Tibial artery (tissue), 4 donors: ENCODE results near the gene KAT2B.

Experiments
- DNase-seq, 2 donors: peaks; one replicate each; pipeline ENCODE4 v3.0.0-alpha.2; 2019
- H3K27ac ChIP-seq, 2 donors: fragments of 200-600 bp; sonication (generic) in 1 of 2; 1 replicate in 1 of 2; 2 replicates in 1 of 2; pipeline ENCODE4 v1.5.1; 2018 to 2019; ENCODE audit warnings: mild to moderate bottlenecking in 1 of 2
- H3K27me3 ChIP-seq, 2 donors: fragments of 200-600 bp; sonication (generic) in 1 of 2; one replicate each; pipeline versions ENCODE4 v1.5.1 to v1.6.0; 2016 to 2019
- H3K36me3 ChIP-seq, 3 donors: fragments of 200-600 bp; sonication (generic) in 2 of 3; one replicate each; pipeline ENCODE4 v1.5.1; 2016 to 2019; ENCODE audit warnings: mild to moderate bottlenecking in 2 of 3
- H3K4me1 ChIP-seq, 4 donors: fragments of 200-600 bp; sonication (generic) in 2 of 4; 1 replicate in 3 of 4; 2 replicates in 1 of 4; pipeline ENCODE4 v1.5.1; 2016 to 2019
- H3K4me3 ChIP-seq, 2 donors: fragments of 200-600 bp; sonication (generic) in 1 of 2; 1 replicate in 1 of 2; 2 replicates in 1 of 2; pipeline ENCODE4 v1.5.1; 2018 to 2019; ENCODE audit warnings: mild to moderate bottlenecking in 2 of 2
- H3K9me3 ChIP-seq, 3 donors: fragments of 200-600 bp; sonication (generic) in 1 of 3; one replicate each; pipeline ENCODE4 v1.5.1; 2016 to 2019
- CTCF ChIP-seq, 2 experiments: fragments of 200-600 bp in 1 of 2; fragments of 450-650 bp in 1 of 2; IDR thresholded peaks; one replicate each; pipeline ENCODE4 v1.5.1; 2017 to 2019; ENCODE audit warnings: antibody characterized with exemption in 2 of 2, mild to moderate bottlenecking in 1 of 2, moderate library complexity in 1 of 2
- intact Hi-C: fragments of 100-400 bp; cut with DNase I; formaldehyde crosslinking; loops from one replicate; pipeline ENCODE4 v1.15.0; 2023; ENCODE audit warnings: low total_unique reads

Gene KAT2B

GRCh38 chr3:20064387-20064786 is 24.1 kb downstream of the KAT2B start:
- Histone ChIP-seq H3K4me1 (peaks cover 0 to 56% (median 17%) of the 10 kb centered on the region in 4 donors), H3K27ac (no peak overlapping the region)

GRCh38 chr3:20064796-20065564 is 24.7 kb downstream of the KAT2B start:
- Histone ChIP-seq H3K4me3 (no peak overlapping the region), H3K4me1 (peaks cover 0 to 56% (median 17%) of the 10 kb centered on the region in 4 donors), H3K36me3 (no peaks in the 10 kb centered on the region), H3K9me3 (no peaks in the 10 kb centered on the region), H3K27me3 (no peaks in the 10 kb centered on the region), H3K27ac (no peak overlapping the region)
- no peak for TF ChIP-seq CTCF (IDR thresholded peaks at IDR 0.05)
- no peak for DNase-seq
- intact Hi-C loops, result no loop called here

More at GRCh38 chr3:20064387-20064786, 24.1 kb downstream of the KAT2B start:
- intact Hi-C loops, result no loop called here
- no peak overlapping the region for H3K4me3 ChIP-seq
- no peaks in the 10 kb centered on the region for H3K36me3 ChIP-seq
- no peak for DNase-seq
- TF ChIP-seq CTCF (IDR thresholded peaks at IDR 0.05), result no peak
- H3K27me3 ChIP-seq, result no peaks in the 10 kb centered on the region
- H3K9me3 ChIP-seq, result no peaks in the 10 kb centered on the region

- Histone ChIP-seq H3K4me3 (no peak overlapping the region), H3K9me3 (no peaks in the 10 kb centered on the region), H3K27ac (no peak overlapping the region), H3K36me3 (no peaks in the 10 kb centered on the region), H3K27me3 (no peaks in the 10 kb centered on the region), H3K4me1 (peaks cover 0 to 49% (median 15%) of the 10 kb centered on the region in 4 donors)
- intact Hi-C loops, result no loop called here
- no peak for TF ChIP-seq CTCF (IDR thresholded peaks at IDR 0.05)
- no peak for DNase-seq
Observed at GRCh38 chr3:20066079-20066478, 25.8 kb downstream of the KAT2B start.

GRCh38 chr3:20066850-20067617 is 26.8 kb downstream of the KAT2B start:
- Histone ChIP-seq H3K4me1 (peaks cover 0 to 52% (median 20%) of the 10 kb centered on the region in 4 donors), H3K36me3 (no peaks in the 10 kb centered on the region)
- intact Hi-C loops, result no loop called here

More at GRCh38 chr3:20066850-20067617, 26.8 kb downstream of the KAT2B start:
- peak in 1 of 2 donors; percentile 48 for DNase-seq
- H3K9me3 ChIP-seq, result no peaks in the 10 kb centered on the region
- no peak overlapping the region for H3K27ac ChIP-seq
- H3K4me3 ChIP-seq, result no peak overlapping the region
- no peak for TF ChIP-seq CTCF (IDR thresholded peaks at IDR 0.05)
- no peaks in the 10 kb centered on the region for H3K27me3 ChIP-seq
